GM12878 (cell line): ENCODE results near the gene POMT1. TPM values are rescaled to one million over a fixed set of nuclear protein-coding genes. Genes with fewer than 3 reads are reported as not detected.
A peak's percentile ranks its signal among the peaks of the same experiment; 100 is the strongest.

Source experiments
- ATF2 ChIP-seq: IDR thresholded peaks from 2 replicates; pipeline ENCODE4 v1.6.1; 2012; ENCODE audit warnings: low read length, inconsistent platforms
- ATF3 ChIP-seq: IDR thresholded peaks from 2 replicates; pipeline ENCODE4 v1.6.1; 2011; ENCODE audit warnings: low read depth, mild to moderate bottlenecking, low read length, moderate library complexity, borderline replicate concordance; ENCODE audit errors: extremely low read depth
- BRCA1 ChIP-seq: IDR thresholded peaks from 2 replicates; pipeline ENCODE4 v1.6.1; 2011; ENCODE audit warnings: low read depth, low read length, improper control_type of control experiment
- EP300 ChIP-seq, 2 experiments: fragments of 150-350 bp in 1 of 2; IDR thresholded peaks; 2 replicates each; pipeline ENCODE4 v1.6.1; 2011 to 2012; ENCODE audit warnings: low read depth in 2 of 2, low read length in 2 of 2, borderline replicate concordance in 1 of 2, improper control_type of control experiment in 1 of 2, inconsistent platforms in 1 of 2; ENCODE audit not compliant: control insufficient read depth in 1 of 2
- EZH2 ChIP-seq: IDR thresholded peaks from 2 replicates; pipeline ENCODE4 v1.6.1; 2012; ENCODE audit warnings: low read depth, mild to moderate bottlenecking, control low read depth, inconsistent platforms, low read length, borderline replicate concordance; ENCODE audit not compliant: control insufficient read depth
- FOXK2 ChIP-seq: fragments of 450-650 bp; IDR thresholded peaks from 2 replicates; pipeline ENCODE4 v1.6.1; 2017; ENCODE audit warnings: mild to moderate bottlenecking, moderate library complexity
- HCFC1 ChIP-seq: fragments of 150-350 bp; IDR thresholded peaks from 2 replicates; pipeline ENCODE4 v1.6.1; 2014; ENCODE audit warnings: low read length
- IRF3 ChIP-seq: fragments of 450-650 bp; IDR thresholded peaks from 2 replicates; pipeline ENCODE4 v1.6.1; 2014; ENCODE audit warnings: mild to moderate bottlenecking
- MTA2 ChIP-seq: fragments of 450-650 bp; IDR thresholded peaks from 2 replicates; pipeline ENCODE4 v1.6.1; 2016; ENCODE audit warnings: low read depth, mild to moderate bottlenecking, moderate library complexity
- MXI1 ChIP-seq: fragments of 150-350 bp; IDR thresholded peaks from 2 replicates; pipeline ENCODE4 v1.6.1; 2011; ENCODE audit warnings: low read depth, mild to moderate bottlenecking, inconsistent platforms, low read length, improper control_type of control experiment
- NR2C1 ChIP-seq: fragments of 450-650 bp; IDR thresholded peaks from 2 replicates; pipeline ENCODE4 v1.6.1; 2017; ENCODE audit warnings: antibody characterized with exemption, mild to moderate bottlenecking, moderate library complexity
- PRDM15 ChIP-seq: fragments of 450-650 bp; formaldehyde crosslinking; IDR thresholded peaks from 2 replicates; pipeline ENCODE4 v1.4.0; 2020; ENCODE audit warnings: mild to moderate bottlenecking, moderate library complexity
- RFX5 ChIP-seq: IDR thresholded peaks from 2 replicates; pipeline ENCODE4 v1.6.1; 2011; ENCODE audit warnings: low read depth, low read length, improper control_type of control experiment
- SMAD5 ChIP-seq: IDR thresholded peaks from 2 replicates; pipeline ENCODE4 v1.6.1; 2016; ENCODE audit warnings: antibody characterized with exemption, low read depth
- WRNIP1 ChIP-seq: IDR thresholded peaks from 2 replicates; pipeline ENCODE4 v1.6.1; 2011; ENCODE audit warnings: low read depth, low read length, improper control_type of control experiment, borderline replicate concordance
- ZBTB4 ChIP-seq: fragments of 450-650 bp; formaldehyde crosslinking; IDR thresholded peaks from 2 replicates; pipeline ENCODE4 v1.4.0; 2022; ENCODE audit warnings: mild to moderate bottlenecking, moderate library complexity
- ZNF24 ChIP-seq: fragments of 450-650 bp; IDR thresholded peaks from 2 replicates; pipeline ENCODE4 v1.6.1; 2017; ENCODE audit warnings: antibody characterized with exemption, mild to moderate bottlenecking
- ZZZ3 ChIP-seq: IDR thresholded peaks from 2 replicates; pipeline ENCODE4 v1.6.1; 2011; ENCODE audit warnings: low read depth; ENCODE audit not compliant: control insufficient read depth, insufficient read length
- polyA plus RNA-seq, 11 experiments: library from polyadenylated mRNA; depleted of rRNA in 4 of 11; unstranded in 6 of 11; stranded (reverse) in 5 of 11; fragments of >200 nt; fragmentation: Nextera tagmentation in 4 of 11; fragmentation: Illumina TruSeq in 1 of 11; extraction: Ambion mirVana in 4 of 11; extraction: Trizol in 1 of 11; gene quantifications; 1 replicate in 1 of 11; 2 replicates in 10 of 11; pipeline versions ENCODE4 v1.2.1 to v1.2.3, GENCODE V29; 2011 to 2016; ENCODE audit warnings: inconsistent platforms in 2 of 11, missing spikeins in 2 of 11, low read depth in 1 of 11
- total RNA-seq, 4 experiments: library from RNA; depleted of rRNA in 3 of 4; stranded (reverse); fragments of >200 nt in 3 of 4; fragmentation: Illumina TruSeq in 1 of 4; extraction: Trizol in 1 of 4; gene quantifications; 2 replicates each; pipeline versions ENCODE4 v1.2.1 to v1.2.3, GENCODE V29; 2013 to 2021

Gene POMT1
- total and polyA plus RNA-seq, 10 of the 15 experiments (the other 5 are each of a cell fraction or from before 2014, with no cell fraction given) = 1.2 to 19.2 (median 12.6) TPM

GRCh38 chr9:131530920-131531832 is 28.5 kb downstream of the POMT1 start, which contains the start of gene UCK1 (continued):
- TF ChIP-seq ATF3 = peak; percentile 36; the same call in 1 of the 2 replicates
- no peak for TF ChIP-seq WRNIP1
- TF ChIP-seq RFX5 = no peak
- TF ChIP-seq BRCA1 = no peak
- TF ChIP-seq SMAD5 = no peak
- TF ChIP-seq FOXK2 = no peak
- TF ChIP-seq MXI1 = no peak
- TF ChIP-seq EP300 (IDR thresholded peaks at IDR 0.05; ENCODE audit: borderline replicate concordance in 1 of 2, control insufficient read depth in 1 of 2, low read depth in 2 of 2, low read length in 2 of 2) = no peak
- TF ChIP-seq NR2C1 = peak; percentile 98
- TF ChIP-seq ATF2 = no peak
- peak; percentile 90 for TF ChIP-seq HCFC1
- TF ChIP-seq ZNF24 = no peak
- no peak for TF ChIP-seq ZZZ3
- no peak for TF ChIP-seq IRF3
- no peak for TF ChIP-seq PRDM15 (CRISPR knock-in tag)
- TF ChIP-seq MTA2 = no peak
- no peak for TF ChIP-seq ZBTB4 (CRISPR knock-in tag)
- TF ChIP-seq EZH2 = no peak
